Transverse colon (tissue), 3 donors: ENCODE data around the gene ASTN1.

Experiments
- POLR2A ChIP-seq: fragments of 450-650 bp; IDR thresholded peaks from one replicate; pipeline ENCODE4 v1.6.1; 2016; ENCODE audit warnings: antibody characterized with exemption, mild to moderate bottlenecking, moderate library complexity
- TF ChIP-seq, protein P1 (sequence below), 5 experiments: fragments of 200-600 bp in 3 of 5; fragments of 450-650 bp in 2 of 5; sonication (generic) in 3 of 5; IDR thresholded peaks; 1 replicate in 2 of 5; 2 replicates in 3 of 5; pipeline ENCODE4 v1.5.1; 2016 to 2017; ENCODE audit warnings: antibody characterized with exemption in 5 of 5, inconsistent platforms in 3 of 5, mild to moderate bottlenecking in 2 of 5, moderate library complexity in 1 of 5

DNA sequence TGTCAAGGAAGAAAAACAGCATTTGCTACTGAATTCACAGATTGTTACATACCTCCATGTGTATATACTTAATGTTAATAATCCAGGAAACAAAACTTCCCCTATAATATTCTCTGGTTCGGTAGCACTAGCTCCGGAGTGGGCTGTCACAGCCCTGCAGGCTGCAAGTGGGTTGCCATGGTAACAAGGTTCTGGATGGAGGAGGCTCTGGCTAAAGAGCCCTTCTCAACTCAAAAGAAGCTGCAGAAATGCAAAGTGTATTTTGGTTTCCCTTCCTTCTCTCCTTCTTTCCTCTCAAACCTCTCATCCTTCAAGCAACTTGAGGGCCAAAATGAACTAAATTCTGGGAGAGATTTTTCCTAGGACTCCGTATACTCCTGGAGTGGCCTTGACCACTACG lies 45.2 kb downstream of the ASTN1 start:
- TF ChIP-seq POLR2A = no peak
- TF ChIP-seq, protein P1, sequence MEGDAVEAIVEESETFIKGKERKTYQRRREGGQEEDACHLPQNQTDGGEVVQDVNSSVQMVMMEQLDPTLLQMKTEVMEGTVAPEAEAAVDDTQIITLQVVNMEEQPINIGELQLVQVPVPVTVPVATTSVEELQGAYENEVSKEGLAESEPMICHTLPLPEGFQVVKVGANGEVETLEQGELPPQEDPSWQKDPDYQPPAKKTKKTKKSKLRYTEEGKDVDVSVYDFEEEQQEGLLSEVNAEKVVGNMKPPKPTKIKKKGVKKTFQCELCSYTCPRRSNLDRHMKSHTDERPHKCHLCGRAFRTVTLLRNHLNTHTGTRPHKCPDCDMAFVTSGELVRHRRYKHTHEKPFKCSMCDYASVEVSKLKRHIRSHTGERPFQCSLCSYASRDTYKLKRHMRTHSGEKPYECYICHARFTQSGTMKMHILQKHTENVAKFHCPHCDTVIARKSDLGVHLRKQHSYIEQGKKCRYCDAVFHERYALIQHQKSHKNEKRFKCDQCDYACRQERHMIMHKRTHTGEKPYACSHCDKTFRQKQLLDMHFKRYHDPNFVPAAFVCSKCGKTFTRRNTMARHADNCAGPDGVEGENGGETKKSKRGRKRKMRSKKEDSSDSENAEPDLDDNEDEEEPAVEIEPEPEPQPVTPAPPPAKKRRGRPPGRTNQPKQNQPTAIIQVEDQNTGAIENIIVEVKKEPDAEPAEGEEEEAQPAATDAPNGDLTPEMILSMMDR (IDR thresholded peaks at IDR 0.05) = no peak
